ENCODE data around the gene SDK2.

The SDK2 gene

DNA sequence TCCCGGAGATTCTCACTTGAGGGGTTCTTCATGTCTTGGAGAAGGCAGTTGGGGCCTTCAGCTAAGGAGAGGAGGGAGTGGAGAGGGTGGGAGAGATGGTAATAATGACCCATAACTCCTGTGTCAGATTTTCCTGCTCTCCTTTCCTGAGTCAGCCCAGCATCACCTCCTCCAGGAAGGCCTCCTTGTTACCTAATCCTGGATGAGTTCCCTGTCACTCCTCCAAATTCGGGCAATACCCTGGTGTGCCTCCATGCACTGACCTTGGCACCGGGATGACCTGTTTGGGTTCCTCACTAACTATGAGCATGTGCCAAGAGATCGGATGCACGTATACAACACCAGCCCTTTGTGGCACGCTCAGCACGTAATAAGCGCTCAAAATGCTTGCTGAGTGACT lies 38.8 kb downstream of the SDK2 start:
- H3K36me3 ChIP-seq (replicated peaks), result no peaks in the 10 kb centered on the region
- H3K4me3 ChIP-seq, result no peak overlapping the region
- H3K9me3 ChIP-seq, result no peaks in the 10 kb centered on the region
- no peak for DNase-seq (ENCODE audit: low spot score in 2 of 2)
- 0 out of 2 replicates have a peak, but pooled peaks cover 3% of the 10 kb centered on the region for H3K27me3 ChIP-seq (ENCODE audit: low read depth)
- H3K4me1 ChIP-seq, result no peaks in the 10 kb centered on the region
- in situ Hi-C loops (cut with MboI; ENCODE audit: low sequenced_read_pairs), result no loop called here

DNA sequence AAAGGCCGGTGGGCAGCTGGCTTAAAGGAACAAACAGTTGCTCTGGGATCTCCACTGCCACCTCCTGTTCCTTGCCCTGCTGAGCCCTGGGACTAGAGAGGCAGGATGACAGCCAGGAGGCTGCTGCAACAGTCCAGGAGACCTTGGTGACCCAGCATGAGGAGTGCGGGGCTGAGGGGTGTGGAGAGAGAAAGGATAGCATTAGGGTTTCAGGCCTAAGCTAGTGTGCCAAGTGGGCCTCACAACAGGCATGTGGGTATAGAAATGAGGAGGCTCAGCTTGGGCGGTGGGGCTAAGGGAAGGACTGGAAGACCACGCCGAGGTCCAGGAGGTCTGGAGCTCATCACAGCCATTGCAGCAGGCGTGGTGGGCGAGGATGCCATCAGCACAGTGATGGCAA lies 39.8 kb downstream of the SDK2 start:
- Histone ChIP-seq H3K4me1 (no peaks in the 10 kb centered on the region), H3K36me3 (replicated peaks) (no peaks in the 10 kb centered on the region), H3K9me3 (no peaks in the 10 kb centered on the region), H3K27me3 (ENCODE audit: low read depth) (0 out of 2 replicates have a peak, but pooled peaks cover 2% of the 10 kb centered on the region), H3K4me3 (no peak overlapping the region)
- DNase-seq (ENCODE audit: low spot score in 2 of 2), result no peak
- in situ Hi-C loops (cut with MboI; ENCODE audit: low sequenced_read_pairs), result no loop called here

- in situ Hi-C loops (cut with MboI; ENCODE audit: low sequenced_read_pairs), result no loop called here
- Histone ChIP-seq H3K36me3 (replicated peaks) (no peaks in the 10 kb centered on the region), H3K4me3 (no peak overlapping the region), H3K4me1 (no peaks in the 10 kb centered on the region), H3K27me3 (ENCODE audit: low read depth) (no peaks in the 10 kb centered on the region), H3K9me3 (no peaks in the 10 kb centered on the region)
- no peak for DNase-seq (ENCODE audit: low spot score in 2 of 2)
These were observed 40.3 kb downstream of the SDK2 start for GRCh38 chr17:73603971-73604370.

DNA sequence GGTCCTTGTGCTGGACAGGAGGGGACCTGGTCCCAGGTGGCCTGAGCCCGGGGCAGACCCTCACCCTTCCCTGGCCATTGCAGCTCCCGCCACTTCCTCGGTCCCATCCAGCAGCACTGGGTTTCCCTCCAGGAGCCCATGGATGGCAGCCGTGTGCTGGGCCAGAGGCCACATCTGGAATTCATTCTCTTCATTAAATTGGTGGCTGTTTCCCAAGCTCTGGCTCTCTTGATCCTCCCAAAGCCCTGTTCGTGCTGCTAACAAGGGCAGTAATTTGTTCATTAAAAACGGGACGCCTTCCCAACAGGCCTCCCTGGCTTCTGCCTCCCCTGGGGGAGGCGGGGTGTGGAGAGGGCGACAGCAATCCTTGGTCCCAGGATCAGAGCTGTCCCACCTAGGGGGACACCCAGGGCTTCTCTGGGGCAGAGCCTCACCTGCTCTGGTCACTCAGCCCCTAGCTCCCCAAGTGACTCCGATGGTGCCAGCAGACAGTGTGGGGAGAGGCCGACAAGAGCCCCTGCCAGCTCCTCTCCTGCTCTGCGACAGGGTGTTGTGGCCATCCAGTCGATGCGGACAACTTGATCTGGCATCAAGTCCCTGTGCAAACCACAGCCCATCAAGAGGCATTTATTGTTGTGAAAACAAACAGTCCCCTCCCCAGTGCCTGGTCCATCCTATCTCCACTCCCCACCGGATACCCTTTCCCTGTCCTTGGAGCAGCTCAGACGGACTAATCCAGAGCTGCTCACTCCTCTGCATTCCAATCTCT lies 44.0 kb downstream of the SDK2 start:
- Histone ChIP-seq H3K9me3 (no peaks in the 10 kb centered on the region), H3K36me3 (replicated peaks) (no peaks in the 10 kb centered on the region), H3K4me3 (no peak overlapping the region), H3K27me3 (ENCODE audit: low read depth) (no peaks in the 10 kb centered on the region), H3K4me1 (no peaks in the 10 kb centered on the region)
- in situ Hi-C loops (cut with MboI; ENCODE audit: low sequenced_read_pairs), result no loop called here
- no peak for DNase-seq (ENCODE audit: low spot score in 2 of 2)

GRCh38 chr17:73599599-73599998 lies 44.6 kb downstream of the SDK2 start:
- in situ Hi-C loops (cut with MboI; ENCODE audit: low sequenced_read_pairs), result no loop called here

GRCh38 chr17:73598212-73598611 lies 46.0 kb downstream of the SDK2 start:
- Histone ChIP-seq H3K4me3 (no peak overlapping the region), H3K27me3 (ENCODE audit: low read depth) (no peaks in the 10 kb centered on the region), H3K36me3 (replicated peaks) (no peaks in the 10 kb centered on the region), H3K9me3 (no peaks in the 10 kb centered on the region), H3K4me1 (no peaks in the 10 kb centered on the region)
- DNase-seq (ENCODE audit: low spot score in 2 of 2), result no peak
- in situ Hi-C loops (cut with MboI; ENCODE audit: low sequenced_read_pairs), result no loop called here

More at GRCh38 chr17:73599599-73599998, 44.6 kb downstream of the SDK2 start:
- DNase-seq (ENCODE audit: low spot score in 2 of 2), result no peak
- Histone ChIP-seq H3K4me1 (no peaks in the 10 kb centered on the region), H3K9me3 (no peaks in the 10 kb centered on the region), H3K27me3 (ENCODE audit: low read depth) (no peaks in the 10 kb centered on the region), H3K4me3 (no peak overlapping the region), H3K36me3 (replicated peaks) (no peaks in the 10 kb centered on the region)

- DNase-seq (ENCODE audit: low spot score in 2 of 2), result no peak
- Histone ChIP-seq H3K27me3 (ENCODE audit: low read depth) (no peaks in the 10 kb centered on the region), H3K4me1 (no peaks in the 10 kb centered on the region), H3K9me3 (no peaks in the 10 kb centered on the region), H3K4me3 (no peak overlapping the region), H3K36me3 (replicated peaks) (no peaks in the 10 kb centered on the region)
- in situ Hi-C loops (cut with MboI; ENCODE audit: low sequenced_read_pairs), result no loop called here
These were observed 48.3 kb downstream of the SDK2 start for GRCh38 chr17:73595931-73596330.

DNA sequence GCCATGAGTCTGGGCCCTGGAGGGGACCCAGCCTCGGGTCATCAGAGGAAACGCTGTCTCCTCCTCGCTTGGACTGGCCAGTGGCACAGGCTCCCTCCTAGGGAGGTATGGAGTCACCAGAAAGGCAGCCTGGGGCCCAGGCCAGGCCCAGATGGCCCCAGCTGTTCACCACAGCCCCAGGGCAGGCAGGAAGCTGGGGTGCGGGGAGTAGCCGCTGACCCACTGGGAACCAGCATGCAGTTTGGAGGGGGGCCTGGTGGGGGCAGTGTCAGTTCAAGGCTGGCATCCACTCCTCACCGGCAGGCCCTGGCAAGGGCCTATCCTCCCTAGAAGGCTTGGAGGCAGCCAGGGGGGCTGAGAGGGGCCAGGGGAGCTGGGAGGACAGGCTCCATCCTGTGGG lies 48.8 kb downstream of the SDK2 start:
- Histone ChIP-seq H3K27me3 (ENCODE audit: low read depth) (no peaks in the 10 kb centered on the region), H3K4me1 (no peaks in the 10 kb centered on the region), H3K36me3 (replicated peaks) (no peaks in the 10 kb centered on the region), H3K9me3 (no peaks in the 10 kb centered on the region), H3K4me3 (no peak overlapping the region)
- in situ Hi-C loops (cut with MboI; ENCODE audit: low sequenced_read_pairs), result no loop called here
- peak in 1 of 2 experiments; percentile 48 for DNase-seq (ENCODE audit: low spot score in 2 of 2)

DNA sequence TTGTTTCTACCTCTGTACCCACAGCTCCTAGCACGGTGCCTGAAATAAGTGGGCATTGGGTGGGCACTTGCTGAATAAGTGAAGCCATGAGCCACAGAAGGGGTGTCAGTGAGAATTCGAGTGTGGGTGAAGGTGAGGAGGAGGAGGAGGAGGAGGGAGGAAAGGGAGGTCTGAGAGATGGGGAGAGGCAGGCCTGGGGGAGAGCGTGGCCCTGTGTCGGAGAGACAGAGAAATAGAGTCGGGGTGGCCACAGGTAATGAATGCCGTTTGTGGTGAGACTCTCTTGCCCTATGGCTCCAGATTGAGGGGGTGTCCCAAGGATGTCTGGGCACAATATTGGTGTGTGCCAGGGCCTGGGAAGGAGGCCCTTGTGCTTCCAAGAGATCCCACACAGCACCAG lies 49.2 kb downstream of the SDK2 start:
- Histone ChIP-seq H3K36me3 (replicated peaks) (no peaks in the 10 kb centered on the region), H3K4me1 (no peaks in the 10 kb centered on the region), H3K4me3 (no peak overlapping the region), H3K27me3 (ENCODE audit: low read depth) (no peaks in the 10 kb centered on the region), H3K9me3 (no peaks in the 10 kb centered on the region)
- in situ Hi-C loops (cut with MboI; ENCODE audit: low sequenced_read_pairs), result no loop called here
- DNase-seq (ENCODE audit: low spot score in 2 of 2), result no peak

- Histone ChIP-seq H3K9me3 (no peaks in the 10 kb centered on the region), H3K27me3 (ENCODE audit: low read depth) (no peaks in the 10 kb centered on the region), H3K36me3 (replicated peaks) (no peaks in the 10 kb centered on the region), H3K4me1 (no peaks in the 10 kb centered on the region), H3K4me3 (no peak overlapping the region)
- DNase-seq (ENCODE audit: low spot score in 2 of 2), result no peak
- in situ Hi-C loops (cut with MboI; ENCODE audit: low sequenced_read_pairs), result no loop called here
These were observed 49.6 kb downstream of the SDK2 start for GRCh38 chr17:73594598-73594997.

GRCh38 chr17:73594025-73594424 lies 50.2 kb downstream of the SDK2 start:
- Histone ChIP-seq H3K36me3 (replicated peaks) (no peaks in the 10 kb centered on the region), H3K9me3 (no peaks in the 10 kb centered on the region), H3K27me3 (ENCODE audit: low read depth) (no peaks in the 10 kb centered on the region), H3K4me1 (no peaks in the 10 kb centered on the region), H3K4me3 (no peak overlapping the region)
- DNase-seq (ENCODE audit: low spot score in 2 of 2), result no peak
- in situ Hi-C loops (cut with MboI; ENCODE audit: low sequenced_read_pairs), result no loop called here

DNA sequence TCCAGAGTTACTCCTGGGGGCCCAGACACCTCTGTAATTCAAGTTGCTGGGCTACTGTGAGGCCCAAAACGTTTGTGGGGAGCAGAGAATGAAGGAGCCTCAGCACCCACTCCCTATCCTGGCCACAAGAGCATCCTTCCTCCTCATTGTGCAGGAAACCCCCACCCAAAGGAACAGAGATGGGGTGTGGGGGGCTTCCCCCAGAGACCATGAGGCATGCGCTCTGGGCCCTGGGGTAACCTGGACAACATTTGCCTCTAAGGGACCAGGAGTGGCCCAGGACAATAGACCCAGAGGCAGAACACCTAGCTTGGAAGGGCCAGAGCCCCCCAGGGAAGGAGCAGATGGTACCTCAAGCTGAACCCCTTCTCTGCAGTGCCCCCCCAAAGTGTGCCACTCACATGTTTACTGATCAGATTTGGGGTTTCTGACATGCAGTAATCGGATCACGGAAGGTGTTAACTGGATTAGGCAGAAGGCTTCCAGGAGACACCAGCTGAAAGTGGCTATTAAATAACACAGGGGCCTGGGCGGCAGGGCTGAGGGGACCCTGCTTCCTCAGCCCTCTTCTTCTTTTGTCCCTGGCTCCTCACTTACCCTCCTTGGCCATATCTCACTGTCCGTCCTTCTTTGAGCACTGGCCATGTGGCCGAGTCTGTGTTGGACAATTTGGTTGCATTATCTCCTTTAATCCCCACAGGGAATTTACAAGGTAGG lies 50.8 kb downstream of the SDK2 start:
- DNase-seq (ENCODE audit: low spot score in 2 of 2), result no peak
- in situ Hi-C loops (cut with MboI; ENCODE audit: low sequenced_read_pairs), result no loop called here
- Histone ChIP-seq H3K9me3 (no peaks in the 10 kb centered on the region), H3K36me3 (replicated peaks) (no peaks in the 10 kb centered on the region), H3K4me1 (no peaks in the 10 kb centered on the region), H3K27me3 (ENCODE audit: low read depth) (no peaks in the 10 kb centered on the region), H3K4me3 (no peak overlapping the region)

DNA sequence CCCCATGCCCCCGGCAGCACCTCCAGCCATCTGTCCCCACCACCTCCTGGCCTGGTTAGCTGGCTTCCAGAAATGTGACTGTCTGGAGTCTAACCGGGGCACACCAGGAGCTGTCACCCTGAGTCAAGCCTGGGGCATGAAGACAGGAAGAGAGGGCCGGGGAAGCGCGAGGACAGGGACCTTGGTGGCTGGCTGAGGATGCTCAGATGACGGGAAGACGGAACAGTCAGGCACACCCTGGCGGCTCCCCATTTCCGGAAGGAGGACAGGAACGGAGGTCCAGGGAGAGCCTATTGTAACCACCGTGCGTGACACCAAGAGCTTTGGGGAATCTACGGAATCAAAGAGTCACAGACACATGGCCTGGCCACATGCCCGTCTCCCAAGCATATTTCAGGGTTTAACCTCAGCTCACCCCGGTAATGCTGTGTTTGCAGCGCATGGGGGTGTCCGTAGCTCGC lies 51.7 kb downstream of the SDK2 start:
- no peak for DNase-seq (ENCODE audit: low spot score in 2 of 2)
- no peak overlapping the region for H3K4me3 ChIP-seq
- H3K4me1 ChIP-seq, result no peaks in the 10 kb centered on the region
- H3K36me3 ChIP-seq (replicated peaks), result no peaks in the 10 kb centered on the region
- H3K27me3 ChIP-seq (ENCODE audit: low read depth), result no peaks in the 10 kb centered on the region
- no peaks in the 10 kb centered on the region for H3K9me3 ChIP-seq
- in situ Hi-C loops (cut with MboI; ENCODE audit: low sequenced_read_pairs), result no loop called here

DNA sequence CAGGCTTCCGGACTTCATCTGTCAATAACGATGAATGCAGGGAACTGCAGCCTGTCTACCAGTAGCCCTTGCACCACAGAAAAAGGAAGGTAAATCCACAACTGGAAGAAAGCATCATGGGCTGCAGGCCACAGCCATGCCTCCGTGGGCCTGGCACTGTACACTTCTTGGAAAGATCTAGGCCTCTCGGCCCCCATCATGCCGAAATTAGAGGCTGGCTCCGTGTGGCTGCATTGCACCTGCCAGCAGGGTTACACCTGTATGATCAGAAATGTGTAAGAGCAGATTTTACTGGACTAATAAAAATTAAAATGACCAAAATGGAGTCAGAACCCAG lies 52.2 kb downstream of the SDK2 start:
- no peaks in the 10 kb centered on the region for H3K27me3 ChIP-seq (ENCODE audit: low read depth)
- no peaks in the 10 kb centered on the region for H3K4me1 ChIP-seq
- H3K9me3 ChIP-seq, result no peaks in the 10 kb centered on the region
- DNase-seq (ENCODE audit: low spot score in 2 of 2), result no peak
- no peak overlapping the region for H3K4me3 ChIP-seq
- in situ Hi-C loops (cut with MboI; ENCODE audit: low sequenced_read_pairs), result no loop called here
- H3K36me3 ChIP-seq (replicated peaks), result no peaks in the 10 kb centered on the region

All from HAP-1 (cell line).